Measurements from ENCODE around the gene RCL1. TPM values are rescaled to one million over a fixed set of nuclear protein-coding genes. Genes with fewer than 3 reads are reported as not detected.

RCL1 gene
- total and polyA plus RNA-seq, 2 donors (not counting 3 experiments of a cell fraction or from before 2014, with no cell fraction given): 12.9 to 13.2 TPM

GRCh38 chr9:4804531-4805016 lies 11.8 kb downstream of the RCL1 start:
- no peak overlapping the region for H3K4me3 ChIP-seq (replicated peaks in 1 of 3; ENCODE audit: insufficient read depth in 1 of 3, low read depth in 1 of 3, low read length in 3 of 3)
- intact Hi-C loops (cut with micrococcal nuclease): no loop called here
- H3K9me1 ChIP-seq (replicated peaks; ENCODE audit: control insufficient read depth, extremely low read depth, insufficient read depth, low read length): no peaks in the 10 kb centered on the region
- H3K27ac ChIP-seq (ENCODE audit: insufficient read depth, low read depth, low read length): no peak overlapping the region
- BruUV-seq (replicated peaks): no TSS peak
- no peaks in the 10 kb centered on the region for H3K4me1 ChIP-seq (ENCODE audit: control insufficient read depth, extremely low read depth, insufficient read depth, low read length)
- no peak overlapping the region for H2AFZ ChIP-seq (ENCODE audit: low read depth, low read length)
- no peaks in the 10 kb centered on the region for H3K36me3 ChIP-seq (ENCODE audit: control insufficient read depth in 2 of 2, extremely low read depth in 1 of 2, insufficient read depth in 2 of 2, low read length in 2 of 2)
- CTCF ChIA-PET: no interaction called here
- H3K9ac ChIP-seq (replicated peaks; ENCODE audit: extremely low read depth, insufficient read depth, low read length): no peak overlapping the region
- no peaks in the 10 kb centered on the region for H3K27me3 ChIP-seq (ENCODE audit: control insufficient read depth in 2 of 2, insufficient read depth in 2 of 2, low read length in 2 of 2)
- TF ChIP-seq MAX (IDR thresholded peaks at IDR 0.05; ENCODE audit: insufficient read depth, insufficient read length) (no peak), MYC (IDR thresholded peaks at IDR 0.05; ENCODE audit: low read depth, low read length) (no peak)
- peaks cover 76% of the 10 kb centered on the region for H3K79me2 ChIP-seq (ENCODE audit: control insufficient read depth, insufficient read depth, low read length)
- dilution Hi-C loops (cut with MboI; ENCODE audit: extremely low pct_ligation_motif_present, low sequenced_read_pairs): no loop called here
- H3K4me2 ChIP-seq (ENCODE audit: insufficient read depth, low read length): no peak overlapping the region
- peaks cover 3% of the 10 kb centered on the region for H4K20me1 ChIP-seq (replicated peaks; ENCODE audit: control insufficient read depth, extremely low read depth, insufficient read depth, low read length)
- no peaks in the 10 kb centered on the region for H3K9me3 ChIP-seq (replicated peaks; ENCODE audit: control insufficient read depth, insufficient read depth, low read length)
- no peak for FAIRE-seq
- POLR2A ChIA-PET: no interaction called here
- no peak for DNase-seq (ENCODE audit: low read depth, low spot score)

- DNase-seq (ENCODE audit: low read depth, low spot score): no peak
- H3K9me1 ChIP-seq (replicated peaks; ENCODE audit: control insufficient read depth, extremely low read depth, insufficient read depth, low read length): no peaks in the 10 kb centered on the region
- no peak for TF ChIP-seq POLR2AphosphoS5 (IDR thresholded peaks at IDR 0.05; ENCODE audit: insufficient read depth, low read depth, low read length)
- TF ChIP-seq POLR2A (IDR thresholded peaks at IDR 0.05; ENCODE audit: low read depth, low read length): no peak
- no peak for TF ChIP-seq GATA2 (IDR thresholded peaks at IDR 0.05; ENCODE audit: insufficient read depth, insufficient read length, low read depth, low read length)
- TF ChIP-seq JUN (IDR thresholded peaks at IDR 0.05; ENCODE audit: borderline replicate concordance, insufficient read depth, insufficient read length, low read depth): no peak
- TF ChIP-seq FOS (IDR thresholded peaks at IDR 0.05; ENCODE audit: borderline replicate concordance, insufficient read depth, low read length): no peak
- no peak for TF ChIP-seq CTCF (IDR thresholded peaks at IDR 0.05; ENCODE audit: extremely low read depth in 1 of 2, insufficient read depth in 1 of 2, low read depth in 1 of 2, low read length in 2 of 2)
- H3K9ac ChIP-seq (replicated peaks; ENCODE audit: extremely low read depth, insufficient read depth, low read length): no peak overlapping the region
- dilution Hi-C loops (cut with MboI; ENCODE audit: extremely low pct_ligation_motif_present, low sequenced_read_pairs): no loop called here
- H4K20me1 ChIP-seq (replicated peaks; ENCODE audit: control insufficient read depth, extremely low read depth, insufficient read depth, low read length): peaks cover 3% of the 10 kb centered on the region
- no peak overlapping the region for H3K27ac ChIP-seq (ENCODE audit: insufficient read depth, low read depth, low read length)
- POLR2A ChIA-PET: no interaction called here
- CTCF ChIA-PET: no interaction called here
- no peaks in the 10 kb centered on the region for H3K27me3 ChIP-seq (ENCODE audit: control insufficient read depth in 2 of 2, insufficient read depth in 2 of 2, low read length in 2 of 2)
- intact Hi-C loops (cut with micrococcal nuclease): no loop called here
- no TSS peak for BruUV-seq (replicated peaks)
- FAIRE-seq: no peak
- no peaks in the 10 kb centered on the region for H3K4me1 ChIP-seq (ENCODE audit: control insufficient read depth, extremely low read depth, insufficient read depth, low read length)
- no peaks in the 10 kb centered on the region for H3K36me3 ChIP-seq (ENCODE audit: control insufficient read depth in 2 of 2, extremely low read depth in 1 of 2, insufficient read depth in 2 of 2, low read length in 2 of 2)
- peaks cover 72% of the 10 kb centered on the region for H3K79me2 ChIP-seq (ENCODE audit: control insufficient read depth, insufficient read depth, low read length)
- no peak overlapping the region for H3K4me2 ChIP-seq (ENCODE audit: insufficient read depth, low read length)
- H2AFZ ChIP-seq (ENCODE audit: low read depth, low read length): no peak overlapping the region
- no peak overlapping the region for H3K4me3 ChIP-seq (replicated peaks in 1 of 3; ENCODE audit: insufficient read depth in 1 of 3, low read depth in 1 of 3, low read length in 3 of 3)
- no peaks in the 10 kb centered on the region for H3K9me3 ChIP-seq (replicated peaks; ENCODE audit: control insufficient read depth, insufficient read depth, low read length)
These were observed 12.6 kb downstream of the RCL1 start for GRCh38 chr9:4805191-4805918.

Measured in endothelial cell of umbilical vein (primary cell).